ENCODE data around the gene RNLS.

RNLS gene

DNA sequence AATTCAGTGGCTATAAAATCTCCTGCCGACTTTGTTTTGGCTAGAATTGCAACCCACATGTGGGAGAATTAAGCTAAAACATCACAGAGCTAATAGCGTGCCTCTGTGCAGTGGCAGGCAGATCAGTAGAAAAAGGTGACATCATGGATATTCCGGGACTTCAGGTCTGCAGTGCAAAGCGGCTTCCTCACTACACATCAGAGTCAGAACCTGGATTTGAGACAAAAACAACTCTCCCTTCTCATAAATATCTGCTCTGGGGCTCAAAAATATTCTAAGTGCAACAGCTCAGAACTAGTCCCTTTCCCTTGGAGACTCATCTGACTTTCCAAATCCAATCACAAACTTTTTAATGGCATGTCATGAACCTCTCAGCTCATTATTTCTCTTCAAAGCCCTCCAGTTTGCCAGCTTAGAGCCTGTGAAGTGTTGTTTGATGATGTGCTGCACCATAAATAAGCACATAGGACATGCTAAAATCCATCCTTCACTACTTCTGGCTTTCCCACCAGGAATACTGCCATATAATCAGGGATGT lies 337.1 kb downstream of the RNLS start:
- DNase-seq: no peak

DNA sequence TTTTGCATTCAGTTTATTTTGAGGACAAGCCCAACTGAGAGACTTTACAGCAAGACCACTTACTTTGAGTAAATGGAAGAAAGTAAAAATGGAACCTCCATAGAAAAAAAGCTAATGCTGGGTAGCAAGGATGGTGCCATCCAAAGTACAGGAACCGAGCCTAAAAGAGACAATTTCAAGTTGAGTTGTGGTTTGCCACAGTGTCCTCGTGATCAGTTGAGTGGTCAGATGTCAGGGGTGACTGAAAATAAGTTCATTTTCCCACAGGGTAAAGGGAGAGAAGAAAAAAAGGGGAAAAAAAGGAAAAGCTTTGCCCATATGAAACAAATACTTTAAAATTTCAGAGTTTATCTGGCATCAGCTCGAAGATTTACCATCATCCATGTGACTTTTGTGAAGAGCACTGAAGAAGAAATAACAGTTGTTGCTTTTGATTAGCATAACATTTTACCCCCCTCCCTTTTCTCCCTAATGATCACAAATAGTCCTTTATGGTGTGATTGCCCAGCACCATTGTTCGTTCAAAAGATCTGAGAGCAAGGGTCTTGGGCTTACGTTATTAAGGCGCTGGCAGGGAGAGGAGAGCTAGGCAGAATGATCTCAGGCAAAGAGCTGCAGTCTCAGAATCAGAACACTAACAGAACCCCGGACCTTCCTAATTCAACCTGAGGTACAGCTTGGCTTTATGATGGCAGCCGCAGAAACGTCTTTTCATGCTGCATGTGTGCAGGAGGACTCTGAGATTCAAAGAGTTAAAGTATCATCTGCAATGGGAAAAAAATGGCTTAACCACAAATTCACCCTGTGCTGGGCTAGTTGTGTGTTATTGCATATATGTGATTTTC lies 338.1 kb downstream of the RNLS start:
- no peak for DNase-seq

GRCh38 chr10:88243836-88244730 lies 339.0 kb downstream of the RNLS start:
- DNase-seq: no peak

DNA sequence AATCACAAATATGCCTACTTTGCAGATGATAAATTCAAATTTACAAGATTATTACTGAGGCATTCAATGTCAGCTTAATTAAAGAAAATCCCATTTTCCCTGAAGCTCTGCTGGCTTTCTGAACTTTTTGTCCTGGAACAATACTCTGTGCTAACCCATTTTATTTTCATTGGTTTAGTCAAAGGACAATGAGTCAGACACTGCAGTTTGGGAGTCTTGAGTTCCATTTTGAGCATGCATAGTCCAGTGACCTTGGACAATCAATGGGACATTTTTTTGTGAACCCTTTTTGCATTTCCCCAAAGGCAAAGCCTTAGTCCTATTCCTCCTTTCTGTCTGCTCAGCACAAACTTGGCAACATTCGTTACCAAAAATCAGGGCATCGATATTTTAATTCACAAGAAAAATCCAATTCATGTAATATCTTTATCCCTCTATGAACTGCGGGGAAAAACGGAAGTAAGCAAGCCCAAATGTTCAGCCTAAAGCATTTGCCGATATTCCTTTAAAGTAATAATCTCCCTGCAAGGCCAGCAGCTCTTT lies 339.8 kb downstream of the RNLS start:
- DNase-seq: no peak

GRCh38 chr10:88241501-88241900 lies 341.6 kb downstream of the RNLS start:
- DNase-seq: no peak

DNA sequence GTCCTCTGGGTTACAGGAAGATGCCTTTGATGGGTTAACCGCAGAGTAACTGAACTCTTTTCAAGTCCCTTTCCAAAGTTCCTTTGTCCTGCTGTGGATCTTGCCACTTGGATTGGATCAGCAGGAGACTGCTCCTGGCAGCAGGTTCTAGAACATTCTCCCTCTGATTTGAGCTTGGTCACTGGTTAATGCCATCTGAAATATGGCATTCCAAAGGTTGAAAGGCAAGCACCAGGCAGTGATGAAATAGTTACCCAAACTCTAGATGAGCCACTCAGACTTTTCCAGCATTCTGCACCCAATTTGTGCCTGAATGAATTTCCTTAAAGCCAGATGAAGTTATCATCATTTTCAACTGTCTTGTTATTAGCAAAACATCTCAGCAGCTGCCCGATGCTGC lies 343.9 kb downstream of the RNLS start:
- no peak for DNase-seq

- DNase-seq: no peak
These were observed 344.6 kb downstream of the RNLS start for GRCh38 chr10:88238615-88238914.

- DNase-seq: no peak
These were observed 345.1 kb downstream of the RNLS start for GRCh38 chr10:88237896-88238614.

DNA sequence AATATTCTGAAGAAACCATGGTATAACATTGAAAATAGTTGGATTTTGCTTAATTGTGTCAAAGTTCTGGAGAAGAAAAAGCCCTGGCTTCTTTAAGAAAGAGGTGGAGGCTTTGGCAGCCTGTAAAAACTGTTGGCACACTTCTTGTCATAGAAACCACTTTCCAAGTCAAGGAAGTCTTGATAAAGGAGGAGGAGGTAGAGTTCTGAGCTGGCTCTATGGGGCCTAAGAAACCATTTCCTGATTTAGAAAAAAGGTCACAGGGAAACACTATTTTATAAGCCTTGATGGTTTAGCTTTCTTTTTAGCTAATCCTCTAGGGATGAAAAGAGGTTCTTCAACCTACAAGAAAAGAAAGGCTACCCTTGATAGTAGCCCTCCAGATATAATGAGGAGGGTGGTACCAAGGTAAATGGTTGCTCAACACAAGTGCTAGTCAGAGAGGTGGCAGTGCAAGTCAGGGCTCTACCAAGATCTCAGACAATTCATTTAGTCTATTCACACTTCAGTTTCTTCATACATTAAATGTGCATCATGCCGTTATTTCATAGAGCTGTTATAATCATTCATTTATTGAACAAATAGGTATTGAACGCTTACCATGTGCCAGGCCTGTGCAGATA lies 346.9 kb downstream of the RNLS start:
- DNase-seq: peak; percentile 22

- DNase-seq: no peak
These were observed 348.8 kb downstream of the RNLS start for GRCh38 chr10:88234297-88234696.

DNA sequence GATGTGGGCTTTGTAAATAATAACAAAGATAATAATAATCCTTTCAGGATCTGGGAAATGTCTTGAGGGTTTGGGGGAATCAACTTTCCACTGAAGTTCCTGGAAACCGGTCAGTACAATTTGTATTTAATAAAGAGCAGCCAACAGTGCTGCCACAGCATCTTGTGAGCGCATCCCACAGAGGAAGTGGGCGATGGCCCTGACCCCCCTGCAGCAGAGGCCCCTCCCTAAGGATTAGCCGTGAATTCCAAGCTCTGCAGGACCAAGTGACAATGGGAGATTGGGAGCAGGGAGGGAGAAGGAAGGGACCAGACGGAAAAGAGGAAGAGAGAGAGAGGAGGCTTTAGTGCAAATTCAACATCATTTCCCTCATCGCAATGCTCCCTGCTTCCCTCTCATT lies 349.2 kb downstream of the RNLS start:
- no peak for DNase-seq

DNA sequence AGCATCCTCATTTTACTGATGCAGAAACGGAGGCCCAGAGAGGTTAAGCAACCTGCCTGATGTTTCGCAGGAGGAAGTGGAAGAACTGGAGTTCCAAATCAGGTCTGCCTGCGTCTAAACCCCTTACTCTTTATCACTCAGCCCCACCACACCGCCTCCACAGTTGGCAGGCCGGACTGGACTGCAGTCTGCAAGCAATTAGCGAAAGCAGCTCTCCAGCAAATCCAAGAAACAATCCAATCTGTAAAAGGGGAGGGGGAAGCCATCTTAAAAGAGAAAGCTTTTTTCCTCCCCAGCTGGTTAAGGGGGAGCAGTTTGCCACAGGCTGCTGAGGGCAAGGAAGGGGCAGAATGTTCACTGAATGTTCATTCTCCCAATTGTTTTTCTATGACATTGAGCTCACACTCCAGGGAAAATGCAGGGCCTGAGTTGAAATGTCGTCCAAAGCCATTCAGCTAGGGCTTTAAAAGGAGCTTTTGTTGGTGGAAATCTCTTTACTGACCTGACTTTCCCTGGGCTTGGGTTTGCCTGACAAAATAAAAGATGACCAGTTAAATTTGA lies 350.1 kb downstream of the RNLS start:
- no peak for DNase-seq

GRCh38 chr10:88232029-88232895 lies 350.9 kb downstream of the RNLS start:
- no peak for DNase-seq

- no peak for DNase-seq
These were observed 352.9 kb downstream of the RNLS start for GRCh38 chr10:88230251-88230650.

- no peak for DNase-seq
These were observed 355.0 kb downstream of the RNLS start for GRCh38 chr10:88228130-88228529.

DNA sequence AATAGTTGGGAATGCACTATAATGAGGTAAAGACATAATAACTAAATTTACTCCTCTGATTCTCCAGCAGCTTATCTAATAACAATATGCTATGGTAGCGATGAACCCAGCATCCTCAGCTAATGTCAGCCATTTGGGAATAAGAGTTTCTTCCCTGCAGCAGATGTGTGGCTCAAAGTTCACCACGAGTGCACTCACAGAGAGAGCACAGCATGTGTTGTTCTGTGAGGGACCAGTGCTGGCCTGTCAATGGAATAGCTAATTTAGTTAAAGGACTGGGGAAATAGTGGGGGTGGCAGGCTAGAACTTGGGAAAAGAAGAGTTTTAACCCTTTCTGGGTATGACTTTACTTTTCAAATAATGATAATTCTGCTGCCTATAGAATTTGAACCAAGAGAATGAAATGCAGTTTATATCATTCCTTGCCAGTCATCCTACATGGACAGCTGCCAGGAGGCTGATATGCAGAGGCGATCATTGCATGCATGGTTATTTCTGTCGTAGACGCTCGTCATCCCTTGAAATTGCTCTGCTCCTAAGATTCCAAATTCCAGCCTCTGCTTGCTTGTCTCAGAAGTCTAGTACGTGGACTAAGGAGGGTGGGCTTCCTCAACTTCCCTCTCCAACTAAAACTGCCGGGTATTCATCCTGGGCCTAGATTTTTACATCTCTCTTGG lies 355.6 kb downstream of the RNLS start:
- DNase-seq: no peak

DNA sequence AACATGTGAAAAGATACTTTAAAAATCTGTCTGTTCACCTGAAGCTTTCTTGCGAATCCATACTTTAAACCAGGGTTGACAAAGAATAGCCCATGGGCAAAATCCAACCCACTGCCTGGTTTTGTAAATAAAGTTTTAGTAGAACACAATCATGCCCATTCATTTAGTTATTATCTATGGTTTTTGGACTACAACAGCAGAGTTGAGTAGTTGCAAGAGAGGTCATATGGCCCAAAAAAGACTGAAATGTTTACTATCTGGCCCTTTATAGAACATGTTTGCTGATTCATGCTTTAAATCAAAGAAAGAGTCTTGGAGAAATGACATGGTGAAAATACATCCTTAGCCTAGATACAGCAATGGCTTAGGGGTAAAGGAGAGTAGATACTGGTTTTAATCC lies 356.2 kb downstream of the RNLS start:
- no peak for DNase-seq

GRCh38 chr10:88226071-88226659 lies 357.0 kb downstream of the RNLS start:
- no peak for DNase-seq

All from GDM1 (cell line).